NCI-H1105 treated with DMSO at 0.1 percent for 48 hours (cell line): ENCODE measurements around the gene MISP3.
A peak's percentile ranks its signal among the peaks of the same experiment; 100 is the strongest.

Experiments
- DNase-seq: peaks from one replicate; lab custom pipeline; 2025; lab: John Stamatoyannopoulos, UW

Gene MISP3

DNA sequence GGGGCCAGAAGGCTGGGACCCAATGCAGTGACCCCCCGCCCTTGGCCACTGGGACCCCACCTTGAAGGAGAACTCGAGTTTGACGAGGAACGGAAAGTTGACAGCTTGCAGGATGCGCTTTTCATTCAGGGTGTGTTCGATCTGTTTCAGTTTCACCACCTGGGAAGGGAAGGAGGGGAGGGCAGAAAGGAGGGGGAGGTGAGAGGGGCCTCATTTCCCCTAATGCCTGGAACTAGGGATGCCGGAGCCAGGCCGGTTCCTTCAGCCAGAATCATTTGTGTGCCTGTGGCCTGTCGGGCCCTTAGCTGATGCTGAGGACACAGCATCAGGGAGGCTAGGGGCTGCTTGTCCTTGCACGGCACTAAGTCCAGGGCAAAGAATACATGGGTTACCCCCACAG lies 30.2 kb downstream of the MISP3 start:
- DNase-seq = no peak

DNA sequence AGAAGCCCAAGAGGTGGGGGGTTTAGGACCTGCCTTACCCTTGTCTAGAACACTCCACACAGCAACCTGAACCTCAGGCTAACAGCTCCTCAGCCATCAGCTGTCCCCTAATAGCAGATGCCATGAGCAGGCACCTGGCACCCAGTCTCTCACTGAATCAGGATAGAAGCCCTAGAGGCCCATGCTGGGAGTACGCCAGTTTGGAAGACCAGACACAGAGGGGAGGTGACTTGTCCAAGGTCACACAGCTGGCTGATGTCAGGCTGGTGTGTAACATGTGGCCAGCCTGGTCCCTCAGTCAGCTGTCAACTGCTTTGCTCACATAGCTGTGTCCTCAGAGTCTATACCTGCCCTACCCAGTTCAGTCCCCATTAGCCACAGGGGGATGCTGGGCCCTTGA lies 30.7 kb downstream of the MISP3 start:
- DNase-seq = no peak

DNA sequence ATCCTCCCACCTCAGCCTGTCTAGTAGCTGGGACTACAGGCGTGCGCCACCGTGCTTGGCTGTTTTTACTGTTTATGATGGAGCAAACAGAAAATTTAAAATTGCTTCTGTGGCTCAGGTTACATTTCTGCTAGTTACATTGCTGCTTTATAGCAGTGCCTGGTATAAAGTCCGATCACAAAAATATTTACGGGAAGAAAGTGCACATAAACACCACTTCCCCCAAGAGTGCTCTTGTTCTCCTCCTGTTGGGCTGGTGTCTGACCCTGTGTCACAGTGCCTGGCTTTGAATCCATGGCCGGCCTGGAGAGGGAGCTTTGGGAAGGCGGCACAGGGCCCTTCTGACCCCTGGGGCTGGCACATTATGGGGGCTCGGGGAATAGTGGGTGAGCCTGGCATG lies 33.1 kb downstream of the MISP3 start:
- no peak for DNase-seq

DNA sequence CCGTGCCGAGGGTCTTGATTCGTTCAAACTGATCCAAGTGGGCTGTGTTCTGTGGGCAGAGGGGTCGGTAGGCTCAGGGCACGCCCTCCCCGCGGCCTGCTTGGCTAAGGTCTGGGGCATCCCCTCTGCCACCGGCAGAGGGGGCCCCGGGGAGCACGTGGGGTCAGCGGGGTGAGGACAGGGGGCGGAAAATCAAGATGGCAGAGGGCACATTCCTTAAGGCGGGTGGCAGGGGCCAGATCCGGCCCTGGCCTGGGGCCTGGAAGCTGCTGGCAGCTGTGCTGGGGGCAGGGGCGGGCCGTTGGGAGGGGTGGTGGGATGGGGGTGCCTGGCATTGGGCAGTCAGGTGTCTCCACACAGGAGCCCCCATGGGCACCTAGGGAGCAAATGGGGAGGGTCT lies 34.3 kb downstream of the MISP3 start:
- DNase-seq = no peak

DNA sequence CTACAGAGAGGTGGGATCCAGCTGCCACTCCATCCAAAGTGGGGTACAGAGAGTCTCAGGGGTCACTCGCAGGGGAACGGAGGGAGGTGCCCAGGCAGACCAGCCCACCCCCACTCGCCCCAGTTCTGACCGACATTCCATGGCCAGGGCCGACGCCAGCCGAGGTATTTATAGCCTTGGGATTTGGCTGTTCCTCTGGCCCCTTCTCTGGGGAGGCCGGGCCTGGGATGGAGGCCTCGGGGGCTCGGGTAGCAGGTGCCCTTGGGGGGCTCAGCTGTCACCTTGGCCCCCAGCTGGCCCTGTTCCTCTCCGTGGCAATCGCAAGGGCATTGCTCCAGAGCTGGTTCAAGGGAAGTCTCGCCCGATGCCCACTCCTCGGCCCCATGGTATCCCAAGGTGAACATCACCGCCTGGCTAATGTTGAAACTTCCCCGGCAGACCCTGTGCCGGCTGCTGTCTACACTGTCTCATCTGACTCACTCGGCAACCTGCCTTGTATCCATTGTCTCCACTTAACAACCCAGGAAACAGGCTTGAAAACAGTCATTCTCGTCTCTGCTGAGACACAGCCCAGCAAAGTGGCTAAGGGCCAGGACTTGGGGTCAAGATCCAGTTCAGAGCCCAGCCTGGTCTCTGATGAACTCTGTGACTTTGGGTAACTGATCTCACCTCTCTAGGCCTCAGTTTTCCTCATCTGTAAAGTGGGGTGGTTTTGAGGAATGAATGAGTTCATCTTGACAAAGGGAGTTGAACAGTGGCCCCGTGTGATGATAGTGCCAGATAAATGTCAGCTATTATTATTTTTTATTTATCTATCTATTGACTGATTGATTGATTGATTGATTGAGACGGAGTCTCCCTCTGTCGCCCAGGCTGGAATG lies 35.2 kb downstream of the MISP3 start:
- DNase-seq = no peak

DNA sequence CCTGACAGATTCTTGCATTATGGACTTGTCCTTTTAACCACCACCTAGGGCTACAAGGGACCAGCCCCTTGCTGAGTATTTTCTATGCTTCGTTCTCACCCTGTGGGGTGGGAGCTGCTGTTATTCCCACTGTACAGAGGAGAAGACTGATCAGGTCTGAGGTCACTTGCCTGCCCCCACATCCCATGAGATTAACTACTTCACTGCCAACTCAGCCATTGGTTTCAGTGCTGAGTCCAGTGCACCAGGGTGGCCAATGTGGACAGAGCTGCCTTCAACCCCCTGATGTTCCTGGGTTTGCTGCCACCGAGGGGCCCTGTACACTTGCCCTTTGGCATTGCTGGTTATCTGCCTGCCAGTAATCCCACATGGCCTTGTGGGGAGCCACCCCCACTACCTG lies 38.1 kb downstream of the MISP3 start:
- DNase-seq = no peak

DNA sequence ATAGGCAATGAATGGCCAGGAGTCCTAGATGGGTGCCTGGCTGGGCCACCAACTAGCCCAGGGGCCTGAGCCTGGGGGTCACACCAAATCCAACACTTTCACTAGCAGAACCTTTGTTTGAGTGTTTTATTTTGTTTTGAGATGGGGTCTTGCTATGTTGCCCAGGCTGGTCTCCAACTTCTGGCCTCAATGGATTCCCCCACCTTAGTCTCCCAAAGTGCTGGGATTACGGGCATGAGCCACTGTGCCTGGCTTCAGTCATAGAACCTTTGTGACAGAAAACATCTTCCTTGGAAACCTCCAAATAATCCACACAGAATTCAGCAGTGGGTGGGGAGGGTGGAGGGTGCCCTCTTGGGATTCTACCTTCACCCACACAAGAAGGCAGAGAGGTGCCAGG lies 38.9 kb downstream of the MISP3 start:
- DNase-seq = no peak

DNA sequence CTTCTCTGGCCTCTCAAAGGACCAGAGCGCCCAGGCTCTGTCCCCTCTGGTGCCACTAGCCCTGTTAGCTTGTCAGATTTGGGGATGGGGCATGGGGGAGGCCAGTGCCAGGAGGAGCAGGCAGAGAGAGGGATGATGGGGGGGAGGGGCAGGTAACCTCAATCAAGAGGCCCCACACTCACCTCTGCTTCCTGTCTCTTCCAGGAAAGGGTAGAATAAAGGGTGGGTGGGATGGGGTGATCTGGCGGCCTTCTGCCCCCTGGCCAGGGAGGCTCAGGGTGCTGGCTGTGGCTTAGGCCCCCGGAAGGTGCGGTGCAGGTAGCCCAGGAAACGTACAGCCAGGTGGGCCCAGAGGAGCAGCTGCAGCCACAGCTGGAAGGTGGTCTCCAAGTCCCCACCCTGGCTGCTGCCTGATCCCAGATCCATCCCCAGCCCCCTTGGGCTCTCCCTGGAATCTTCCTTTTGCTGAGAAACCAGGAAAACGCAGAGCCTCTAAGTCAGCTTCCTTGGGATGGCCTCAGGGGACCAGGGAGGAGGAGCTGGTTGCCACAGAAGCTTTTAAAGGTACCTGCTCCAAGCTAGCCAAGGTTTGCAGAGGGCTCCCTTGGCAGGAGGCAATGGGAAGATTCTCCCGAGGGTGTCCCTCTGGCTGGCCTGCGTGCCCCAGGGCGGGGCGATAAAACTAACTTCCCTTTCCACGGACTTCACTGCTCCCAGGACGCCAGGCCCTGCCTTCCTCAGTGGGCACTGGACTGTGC lies 39.6 kb downstream of the MISP3 start:
- DNase-seq = no peak

DNA sequence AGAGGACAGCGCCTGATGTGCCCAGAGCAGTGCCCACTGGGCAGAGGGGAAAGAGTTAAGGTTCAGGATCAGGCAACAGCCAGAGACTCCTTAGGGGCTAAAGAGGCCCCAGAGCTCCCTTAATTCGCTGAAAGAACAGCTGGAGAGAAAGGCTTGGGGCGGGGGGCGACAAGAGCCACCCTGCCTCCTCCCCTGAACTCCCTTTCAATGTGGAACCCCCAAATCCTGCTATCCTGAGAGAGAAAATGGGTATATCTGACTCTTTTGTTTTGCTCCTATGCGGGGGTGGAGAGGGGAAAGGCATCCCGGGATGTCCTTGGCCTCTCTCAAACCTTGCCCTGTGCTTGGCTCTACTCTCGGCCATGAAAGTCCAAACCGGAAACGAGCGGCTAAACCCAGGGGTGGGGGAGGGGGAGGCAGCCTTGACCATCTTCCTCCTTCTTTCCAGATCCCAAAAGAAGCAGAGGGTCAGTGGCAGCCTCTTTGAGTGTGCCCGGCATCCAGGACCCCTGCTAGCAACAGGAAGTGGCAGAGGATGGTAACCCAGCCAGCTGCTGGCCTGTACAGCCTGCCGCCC lies 40.3 kb downstream of the MISP3 start:
- no peak for DNase-seq

DNA sequence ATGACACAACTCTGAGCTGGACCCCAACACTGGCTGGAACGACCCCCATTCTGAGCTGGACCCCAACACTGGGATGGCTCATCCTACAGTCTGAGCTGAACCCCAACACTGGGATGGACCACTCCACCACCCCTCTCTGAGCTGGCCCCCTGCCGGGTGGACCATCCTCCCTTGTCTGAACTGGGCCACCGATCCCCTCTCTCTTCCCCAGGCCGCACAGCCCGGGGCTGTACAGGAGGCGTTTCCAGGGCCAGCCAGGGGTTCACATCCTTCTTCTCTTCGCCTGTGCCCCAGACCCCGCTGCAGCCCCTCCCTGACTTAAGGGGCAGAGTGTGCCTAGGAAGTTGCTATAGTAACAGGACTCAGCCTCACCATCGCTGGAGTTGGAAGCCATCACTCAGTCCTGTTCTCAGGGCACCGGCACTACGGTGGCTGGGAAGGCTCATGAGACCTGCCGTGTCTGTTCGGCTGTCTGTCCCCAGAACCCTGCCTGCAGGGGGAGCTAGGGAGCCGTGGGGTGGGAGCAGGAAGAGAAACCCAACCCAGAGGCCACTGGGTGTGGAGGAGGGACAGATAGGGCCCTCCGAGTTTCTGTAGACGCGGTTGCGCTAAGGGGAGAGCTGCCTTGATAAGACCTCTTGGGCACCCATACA lies 41.3 kb downstream of the MISP3 start:
- DNase-seq = no peak

DNA sequence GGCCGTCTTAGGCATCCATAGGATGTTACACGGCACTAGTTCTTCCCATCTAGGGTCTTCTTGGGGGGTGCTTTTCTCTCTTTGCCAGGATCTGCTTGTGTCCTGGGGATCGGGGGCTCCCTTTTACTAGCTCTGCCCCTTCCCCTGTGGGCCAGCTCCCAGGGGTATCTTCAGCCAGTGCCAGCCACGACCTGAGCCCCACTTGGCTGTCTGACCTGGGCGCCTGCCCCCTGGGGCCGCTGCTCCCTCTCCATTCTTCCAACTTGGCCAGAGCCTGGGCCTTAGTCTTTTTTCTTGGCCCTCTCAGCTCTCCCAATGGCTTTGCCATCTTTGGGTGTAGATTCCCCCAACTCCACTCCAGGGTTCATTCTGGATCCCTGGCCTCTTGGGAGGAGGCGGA lies 41.9 kb downstream of the MISP3 start:
- DNase-seq = no peak

DNA sequence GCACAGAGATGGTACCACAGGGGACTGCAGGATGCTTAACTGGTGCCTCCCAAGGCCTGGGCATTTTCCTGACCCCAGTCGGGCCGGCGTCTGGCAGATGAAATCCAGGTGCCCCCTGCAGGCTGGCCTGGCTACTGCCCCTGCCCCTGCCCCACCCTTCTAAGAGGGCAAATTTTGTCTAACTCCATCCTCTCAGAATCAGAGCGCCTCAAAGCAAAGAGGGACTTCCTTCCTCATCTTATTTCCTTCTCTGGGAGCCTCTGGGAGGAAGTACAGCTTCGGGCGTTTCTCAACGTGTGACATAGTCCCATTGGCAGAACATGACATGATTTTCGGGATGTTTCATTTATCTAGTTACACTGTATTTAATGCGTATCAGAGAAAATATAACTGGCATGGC lies 42.3 kb downstream of the MISP3 start:
- DNase-seq = no peak

DNA sequence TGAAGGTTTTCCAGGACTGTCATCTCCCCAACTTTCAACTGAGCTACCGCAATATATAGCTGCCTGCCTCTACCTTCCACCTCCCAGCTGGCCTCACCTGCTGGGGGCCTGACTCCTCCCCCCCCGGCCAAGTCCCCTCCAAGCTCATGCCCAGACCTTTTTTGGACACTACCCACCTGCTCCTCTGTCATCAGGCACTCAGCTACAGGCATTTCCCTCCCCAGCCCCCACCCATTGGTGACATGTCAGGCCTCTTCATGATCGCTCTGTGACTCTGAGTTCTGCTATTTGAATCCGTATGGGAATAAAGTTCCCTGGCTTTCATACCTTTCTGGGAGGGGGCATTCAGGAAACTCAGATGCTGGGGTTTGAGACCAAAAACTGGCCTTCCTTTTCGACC lies 43.2 kb downstream of the MISP3 start:
- no peak for DNase-seq

DNA sequence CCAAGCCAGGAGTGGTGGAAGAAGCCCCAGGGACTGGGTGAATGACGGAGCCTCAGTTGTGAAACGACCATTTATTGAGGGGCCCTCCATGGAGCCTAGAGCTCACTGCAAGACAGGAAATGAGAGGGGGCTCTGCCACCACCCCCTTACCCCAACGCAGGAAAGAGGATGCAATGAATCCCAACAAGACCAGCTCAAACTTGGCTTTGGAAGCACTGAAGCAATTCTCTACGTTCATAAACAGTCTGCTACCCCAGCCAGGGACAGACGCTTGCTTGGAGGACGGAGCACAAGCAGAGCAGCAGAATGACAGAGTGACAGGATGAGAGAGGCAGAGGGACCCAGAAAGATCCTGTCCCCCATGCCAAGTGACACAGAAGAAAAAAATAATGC lies 43.9 kb downstream of the MISP3 start:
- no peak for DNase-seq

DNA sequence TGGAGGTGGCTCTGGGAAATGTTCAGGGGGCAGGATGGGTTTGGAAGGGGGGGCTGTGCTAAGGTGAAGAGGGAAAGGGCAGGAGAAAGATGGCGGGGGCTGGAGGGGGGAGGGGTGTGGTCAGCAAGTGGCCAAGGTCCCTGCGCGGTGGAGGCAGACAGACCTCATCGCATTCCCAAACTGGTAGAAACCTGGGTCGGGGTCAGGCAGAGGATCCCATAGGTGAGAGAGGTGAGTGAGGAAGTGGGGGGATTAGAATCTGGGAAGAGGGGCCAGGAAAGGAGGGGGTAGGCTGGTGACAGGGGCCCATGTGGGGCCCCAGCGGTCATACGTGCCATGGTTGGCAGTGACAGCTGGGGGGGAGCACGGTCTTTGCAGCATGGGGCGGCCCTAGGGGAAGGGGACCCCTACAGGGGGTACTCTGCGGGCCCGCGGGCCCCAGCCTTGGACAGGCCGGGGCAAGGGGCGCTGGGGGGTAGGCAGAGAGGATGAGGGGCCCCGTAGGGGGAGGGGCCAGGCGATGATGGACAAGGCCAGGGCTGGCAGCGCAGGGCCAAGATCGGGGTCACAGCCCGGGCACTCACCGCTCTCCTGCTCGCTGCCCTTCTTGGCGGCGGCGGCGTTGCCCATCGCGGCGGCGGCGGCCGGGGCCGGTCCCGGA lies 44.5 kb downstream of the MISP3 start:
- DNase-seq = no peak

DNA sequence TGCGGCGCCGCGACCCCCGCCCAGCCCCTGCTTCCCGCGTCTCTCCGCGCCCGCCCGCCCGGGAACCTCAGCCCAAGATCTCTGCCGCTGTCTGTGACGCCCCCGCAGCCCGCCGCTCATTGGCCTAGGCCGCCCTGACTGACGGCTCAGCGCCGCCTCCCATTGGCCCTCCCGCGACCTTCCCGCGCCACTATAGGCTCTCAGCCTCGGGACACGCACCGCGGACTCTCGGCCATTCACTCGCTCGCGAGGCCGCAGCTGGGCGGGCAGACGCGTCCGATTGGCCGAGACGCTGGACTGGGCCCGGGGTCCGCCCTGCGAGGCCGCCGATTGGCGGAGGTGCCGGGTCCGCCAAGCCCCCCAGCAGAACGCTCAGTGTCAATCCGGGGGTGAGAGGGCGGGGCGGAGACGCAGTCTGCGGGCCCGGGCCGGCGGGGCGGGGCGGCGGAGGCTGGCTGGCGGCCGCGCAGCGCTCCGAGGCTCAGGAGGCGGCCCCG lies 45.1 kb downstream of the MISP3 start, which contains the start of gene PRKACA:
PRKACA (minus strand) TSS at position 95 of the 497 bp plus-strand sequence. CDS start 215 bp downstream, outside the sequence.
- DNase-seq = peak; percentile 98

DNA sequence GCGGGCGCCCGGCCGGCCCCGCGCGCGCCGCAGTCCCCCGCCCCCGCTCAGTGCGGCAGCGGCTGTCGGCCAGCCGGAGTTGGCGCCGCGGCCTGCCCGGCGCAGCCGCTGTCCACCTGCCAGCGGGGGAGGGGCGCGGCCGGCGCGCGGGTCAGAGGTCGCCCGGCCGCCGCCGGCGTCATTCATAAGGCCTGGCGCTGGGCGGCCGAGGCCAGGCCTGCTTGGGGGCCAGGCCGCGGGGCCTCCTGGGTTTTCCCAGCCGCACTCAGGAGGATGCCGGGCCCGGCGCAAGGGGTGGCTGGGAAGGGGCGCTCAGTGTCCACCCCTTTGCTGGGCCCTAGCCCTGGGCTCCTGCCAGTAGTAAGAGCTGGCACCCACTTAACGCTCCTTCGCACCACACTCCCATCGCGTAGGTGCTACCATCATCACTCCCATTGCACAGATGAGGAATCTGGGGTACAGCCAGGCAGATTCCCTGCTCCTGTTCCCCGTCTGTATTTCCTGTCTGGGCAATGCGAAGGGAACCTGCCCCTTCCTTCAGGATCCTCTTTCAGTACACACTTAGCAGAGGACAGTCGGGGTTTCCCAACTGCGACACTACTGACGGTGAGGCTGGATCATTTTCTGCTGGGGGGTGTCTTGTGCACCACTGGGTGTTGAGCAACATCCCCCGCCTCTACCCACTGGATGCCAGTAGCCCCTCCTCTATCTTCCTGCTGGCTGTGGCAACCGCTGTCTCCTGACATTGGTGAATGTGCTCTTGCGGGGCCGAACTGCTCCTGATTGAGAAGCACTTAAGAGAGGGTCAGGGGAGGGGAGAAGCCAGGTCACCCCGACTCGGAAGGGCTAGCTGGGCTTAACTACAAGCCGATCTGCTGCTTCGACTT lies 45.8 kb downstream of the MISP3 start:
- DNase-seq = peak; percentile 57

DNA sequence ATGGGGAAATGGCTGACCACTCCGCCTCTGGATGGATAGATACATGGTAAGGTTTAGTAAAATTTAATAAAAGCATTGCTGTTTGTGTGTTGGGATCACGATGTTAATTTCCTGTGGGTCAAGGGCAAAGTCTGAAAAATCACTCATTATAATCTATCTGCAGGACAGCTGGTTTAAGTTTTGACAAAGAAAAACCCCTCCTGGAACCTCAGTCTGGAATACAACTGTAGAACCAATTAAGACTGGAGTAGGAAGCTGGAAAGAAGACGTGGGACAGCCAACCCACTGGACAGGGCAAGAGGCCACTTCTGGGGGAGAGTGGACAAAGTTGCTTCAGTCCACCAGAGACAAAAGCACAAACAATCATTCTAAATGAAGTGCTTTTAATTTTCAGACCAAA lies 46.6 kb downstream of the MISP3 start:
- no peak for DNase-seq

DNA sequence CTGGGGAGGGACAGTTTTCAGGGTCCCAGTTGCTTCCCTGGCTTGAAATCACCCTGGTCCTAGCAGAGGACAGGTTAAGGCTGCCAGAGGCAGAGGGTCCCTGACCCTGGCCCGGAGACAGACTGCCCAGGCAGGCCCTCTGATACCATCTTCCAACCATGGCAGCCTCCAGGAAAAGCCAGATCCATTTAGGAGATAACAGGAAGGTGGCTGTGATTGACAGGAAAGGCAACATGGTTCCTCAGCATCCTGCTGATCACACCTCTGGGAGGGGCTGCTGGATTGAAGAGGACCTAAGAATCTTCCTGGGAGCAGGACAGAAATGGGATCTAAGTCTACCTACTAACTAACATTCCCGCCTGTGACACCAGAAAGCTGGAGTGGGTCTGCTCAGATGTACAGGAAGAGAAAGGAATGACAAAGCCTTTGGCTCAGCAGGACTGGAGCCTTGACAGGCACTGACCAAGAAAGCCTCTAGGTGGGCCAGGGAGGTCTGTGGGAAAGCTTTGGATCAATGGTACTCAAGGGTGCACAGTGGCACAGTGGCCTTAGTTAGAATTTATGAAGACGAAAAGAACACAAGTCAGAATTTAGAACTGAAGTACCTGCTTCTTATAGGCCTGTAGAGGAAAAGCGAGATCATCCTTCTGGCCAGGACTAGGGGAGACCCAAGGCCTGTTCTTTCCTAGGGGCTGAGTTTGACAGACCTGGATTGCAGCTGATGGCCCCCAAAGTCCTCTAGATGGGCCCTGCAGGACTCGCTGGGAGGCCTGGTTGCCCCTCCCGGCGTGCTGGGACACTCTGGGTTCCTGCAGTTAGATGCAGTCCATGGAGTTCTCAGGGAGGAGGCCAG lies 47.3 kb downstream of the MISP3 start:
- DNase-seq = no peak

DNA sequence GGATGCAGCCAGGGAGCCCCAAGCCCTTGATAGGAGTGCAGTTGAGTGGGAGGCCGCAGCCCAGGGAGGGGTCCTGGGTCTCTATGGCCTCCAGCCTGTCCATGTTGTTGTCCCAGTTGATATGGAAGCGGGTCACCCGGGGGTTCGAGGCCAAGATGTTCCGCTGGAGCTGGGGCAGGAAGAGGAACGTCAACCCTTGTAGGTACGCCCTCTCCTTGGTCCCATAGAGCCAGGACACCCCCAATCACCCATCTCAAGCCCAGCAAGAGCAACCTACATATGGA lies 47.9 kb downstream of the MISP3 start:
- DNase-seq = no peak
